PFSK-1 (cell line): ENCODE data around the gene SLC22A17.

Source experiments
- FOXP2 ChIP-seq: optimal IDR thresholded peaks from 2 replicates; pipeline ENCODE3; 2011; ENCODE audit warnings: borderline replicate concordance, control low read depth, inconsistent platforms; ENCODE audit not compliant: insufficient read depth; ENCODE audit errors: extremely low read length, extremely low read depth
- POLR2AphosphoS5 ChIP-seq: IDR thresholded peaks from 2 replicates; pipeline ENCODE4 v1.6.1; 2012; ENCODE audit warnings: low read depth, mild to moderate bottlenecking, control low read depth, low read length, moderate library complexity
- REST ChIP-seq, 2 experiments: IDR thresholded peaks; 2 replicates each; pipeline versions ENCODE4 v1.6.1 to v1.8.0; 2011 to 2012; ENCODE audit warnings: low read depth in 2 of 2, low read length in 2 of 2, control low read depth in 1 of 2, inconsistent platforms in 1 of 2, mild to moderate bottlenecking in 1 of 2, moderate library complexity in 1 of 2; ENCODE audit not compliant: insufficient read depth in 1 of 2
- SIN3A ChIP-seq: IDR thresholded peaks from 2 replicates; pipeline ENCODE4 v1.6.1; 2012; ENCODE audit warnings: mild to moderate bottlenecking, low read length, moderate library complexity, borderline replicate concordance; ENCODE audit not compliant: insufficient read depth
- TAF1 ChIP-seq: IDR thresholded peaks from 2 replicates; pipeline ENCODE4 v1.6.1; 2012; ENCODE audit warnings: low read length, control low read depth, borderline replicate concordance; ENCODE audit not compliant: insufficient read depth

- TF ChIP-seq POLR2AphosphoS5: no peak
- no peak for TF ChIP-seq TAF1
- no peak for TF ChIP-seq REST (IDR thresholded peaks at IDR 0.05; ENCODE audit: insufficient read depth in 1 of 2, low read depth in 2 of 2, low read length in 2 of 2)
- no peak for TF ChIP-seq FOXP2
- no peak for TF ChIP-seq SIN3A
Observed at GRCh38 chr14:23299211-23299957, 53.3 kb downstream of the SLC22A17 start.
